ENCODE measurements around the gene TAS1R3.

- TF ChIP-seq NR2F1 (conservative IDR thresholded peaks at IDR 0.05) (no peak), CTCF (IDR thresholded peaks at IDR 0.05 in 2 of 3, conservative IDR thresholded peaks at IDR 0.05 in 1 of 3; ENCODE audit: control insufficient read depth in 2 of 3, extremely low read depth in 1 of 3, insufficient read depth in 1 of 3, low read depth in 3 of 3, low read length in 3 of 3) (no peak), HDAC2 (IDR thresholded peaks at IDR 0.05) (no peak), FOXK2 (IDR thresholded peaks at IDR 0.05) (no peak), ZBTB40 (IDR thresholded peaks at IDR 0.05; ENCODE audit: borderline replicate concordance) (no peak), MXI1 (IDR thresholded peaks at IDR 0.05; ENCODE audit: low read depth, low read length) (no peak), EP300 (IDR thresholded peaks at IDR 0.05; ENCODE audit: borderline replicate concordance in 1 of 2, control insufficient read depth in 1 of 2, low read depth in 2 of 2, low read length in 2 of 2) (no peak), EZH2 (IDR thresholded peaks at IDR 0.05; ENCODE audit: borderline replicate concordance, control insufficient read depth, low read depth, low read length) (no peak), BRCA1 (IDR thresholded peaks at IDR 0.05; ENCODE audit: low read depth, low read length) (no peak), ESRRA (IDR thresholded peaks at IDR 0.05; ENCODE audit: low read length) (no peak)
These were observed 35.6 kb downstream of the TAS1R3 start for GRCh38 chr1:1366699-1367066.

Measured in GM12878 (cell line).